MM.1S (cell line): ENCODE data around the gene ADAM10.

ENCODE experiments used
- DNase-seq: peaks from one replicate; pipeline ENCODE4 v3.0.0-alpha.2; 2015
- H2AFZ ChIP-seq: fragments of 300-600 bp; sonication (generic); 2 replicates; pipeline ENCODE4 v1.6.0; 2016; ENCODE audit warnings: antibody characterized with exemption, low read length
- H3F3A ChIP-seq: fragments of 300-600 bp; sonication (generic); 2 replicates; pipeline ENCODE4 v1.6.1; 2016; ENCODE audit warnings: mild to moderate bottlenecking, antibody characterized with exemption, low read length, moderate library complexity, mixed read lengths; ENCODE audit not compliant: insufficient read depth
- H3K27ac ChIP-seq: fragments of 300-600 bp; sonication (generic); 2 replicates; pipeline ENCODE4 v1.5.1; 2016; ENCODE audit warnings: mild to moderate bottlenecking, low read length
- H3K27me3 ChIP-seq: fragments of 300-600 bp; sonication (generic); replicated peaks from 2 replicates; pipeline ENCODE4 v1.6.0; 2016; ENCODE audit warnings: low read length; ENCODE audit not compliant: insufficient read depth
- H3K36me3 ChIP-seq: fragments of 300-600 bp; sonication (generic); replicated peaks from 2 replicates; pipeline ENCODE4 v1.6.1; 2016; ENCODE audit warnings: mild to moderate bottlenecking, low read length, mixed read lengths; ENCODE audit not compliant: insufficient read depth
- H3K4me1 ChIP-seq: fragments of 300-600 bp; sonication (generic); 2 replicates; pipeline ENCODE4 v1.6.1; 2016; ENCODE audit warnings: low read length, mixed read lengths
- H3K4me2 ChIP-seq: fragments of 300-600 bp; sonication (generic); 2 replicates; pipeline ENCODE4 v1.6.0; 2016; ENCODE audit warnings: low read depth, low read length
- H3K4me3 ChIP-seq: fragments of 300-600 bp; sonication (generic); 2 replicates; pipeline ENCODE4 v1.5.1; 2016; ENCODE audit warnings: low read length, mixed read lengths
- H3K79me2 ChIP-seq: fragments of 300-600 bp; sonication (generic); 2 replicates; pipeline ENCODE4 v1.6.1; 2016; ENCODE audit warnings: mixed run types, low read length, mixed read lengths
- H3K9ac ChIP-seq: fragments of 300-600 bp; sonication (generic); 2 replicates; pipeline ENCODE4 v1.6.1; 2016; ENCODE audit warnings: low read length, mixed read lengths
- H3K9me2 ChIP-seq: fragments of 300-600 bp; sonication (generic); replicated peaks from 2 replicates; pipeline ENCODE4 v1.6.1; 2016; ENCODE audit warnings: mild to moderate bottlenecking, low read length, mixed read lengths; ENCODE audit not compliant: insufficient read depth
- H3K9me3 ChIP-seq: fragments of 300-600 bp; sonication (generic); replicated peaks from 2 replicates; pipeline ENCODE4 v1.6.1; 2016; ENCODE audit warnings: mild to moderate bottlenecking, low read length, mixed read lengths; ENCODE audit not compliant: insufficient read depth
- H4K20me1 ChIP-seq: fragments of 300-600 bp; sonication (generic); 2 replicates; pipeline ENCODE4 v1.6.1; 2016; ENCODE audit warnings: mild to moderate bottlenecking, low read length, moderate library complexity, mixed read lengths; ENCODE audit not compliant: insufficient read depth
- EZH2 ChIP-seq: fragments of 300-600 bp; sonication (generic); optimal IDR thresholded peaks from 2 replicates; pipeline ENCODE3; 2017; ENCODE audit warnings: low read depth, mild to moderate bottlenecking, antibody characterized with exemption, low read length, mixed read lengths
- EZH2phosphoT487 ChIP-seq: fragments of 300-600 bp; sonication (generic); IDR thresholded peaks from 2 replicates; pipeline ENCODE4 v1.6.1; 2018; ENCODE audit warnings: antibody characterized with exemption, low read length
- TF ChIP-seq, protein P1 (sequence below): fragments of 300-600 bp; sonication (generic); IDR thresholded peaks from 2 replicates; pipeline ENCODE4 v1.5.1; 2016; ENCODE audit warnings: antibody characterized with exemption, low read length, mixed read lengths

The ADAM10 gene

GRCh38 chr15:58569455-58569854 lies 180.1 kb downstream of the ADAM10 start:
- TF ChIP-seq, protein P1, sequence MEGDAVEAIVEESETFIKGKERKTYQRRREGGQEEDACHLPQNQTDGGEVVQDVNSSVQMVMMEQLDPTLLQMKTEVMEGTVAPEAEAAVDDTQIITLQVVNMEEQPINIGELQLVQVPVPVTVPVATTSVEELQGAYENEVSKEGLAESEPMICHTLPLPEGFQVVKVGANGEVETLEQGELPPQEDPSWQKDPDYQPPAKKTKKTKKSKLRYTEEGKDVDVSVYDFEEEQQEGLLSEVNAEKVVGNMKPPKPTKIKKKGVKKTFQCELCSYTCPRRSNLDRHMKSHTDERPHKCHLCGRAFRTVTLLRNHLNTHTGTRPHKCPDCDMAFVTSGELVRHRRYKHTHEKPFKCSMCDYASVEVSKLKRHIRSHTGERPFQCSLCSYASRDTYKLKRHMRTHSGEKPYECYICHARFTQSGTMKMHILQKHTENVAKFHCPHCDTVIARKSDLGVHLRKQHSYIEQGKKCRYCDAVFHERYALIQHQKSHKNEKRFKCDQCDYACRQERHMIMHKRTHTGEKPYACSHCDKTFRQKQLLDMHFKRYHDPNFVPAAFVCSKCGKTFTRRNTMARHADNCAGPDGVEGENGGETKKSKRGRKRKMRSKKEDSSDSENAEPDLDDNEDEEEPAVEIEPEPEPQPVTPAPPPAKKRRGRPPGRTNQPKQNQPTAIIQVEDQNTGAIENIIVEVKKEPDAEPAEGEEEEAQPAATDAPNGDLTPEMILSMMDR = no peak
- TF ChIP-seq EZH2 (no peak), EZH2phosphoT487 (no peak)
- H3F3A ChIP-seq = no peaks in the 10 kb centered on the region
- no peaks in the 10 kb centered on the region for H4K20me1 ChIP-seq
- H3K4me1 ChIP-seq = peaks cover 6% of the 10 kb centered on the region; the same call in 1 of the 2 replicates
- no peak for DNase-seq
- H3K27ac ChIP-seq = no peak overlapping the region
- no peaks in the 10 kb centered on the region for H3K9me2 ChIP-seq
- H3K79me2 ChIP-seq = no peaks in the 10 kb centered on the region
- no peak overlapping the region for H3K4me3 ChIP-seq
- no peaks in the 10 kb centered on the region for H3K27me3 ChIP-seq
- no peak overlapping the region for H2AFZ ChIP-seq
- no peak overlapping the region for H3K9ac ChIP-seq
- no peaks in the 10 kb centered on the region for H3K9me3 ChIP-seq
- no peak overlapping the region for H3K4me2 ChIP-seq
- H3K36me3 ChIP-seq = no peaks in the 10 kb centered on the region

GRCh38 chr15:58568157-58568571 lies 181.3 kb downstream of the ADAM10 start:
- TF ChIP-seq EZH2phosphoT487 = no peak
- TF ChIP-seq, protein P1 = no peak
- Histone ChIP-seq H3F3A (no peaks in the 10 kb centered on the region), H4K20me1 (no peaks in the 10 kb centered on the region), H3K9me2 (no peaks in the 10 kb centered on the region), H3K4me3 (no peak overlapping the region), H3K79me2 (no peaks in the 10 kb centered on the region), H3K9me3 (no peaks in the 10 kb centered on the region), H3K4me2 (peak overlapping the region; percentile 9; the same call in 1 of the 2 replicates), H3K27ac (no peak overlapping the region), H3K9ac (no peak overlapping the region), H3K36me3 (no peaks in the 10 kb centered on the region), H2AFZ (no peak overlapping the region), H3K4me1 (peaks cover 6% of the 10 kb centered on the region; the same call in 1 of the 2 replicates), H3K27me3 (no peaks in the 10 kb centered on the region)
- peak; percentile 22 for DNase-seq

GRCh38 chr15:58566029-58566428 lies 183.5 kb downstream of the ADAM10 start:
- TF ChIP-seq, protein P1 = no peak
- no peak for TF ChIP-seq EZH2
- no peak for TF ChIP-seq EZH2phosphoT487
- no peak overlapping the region for H3K4me3 ChIP-seq
- no peaks in the 10 kb centered on the region for H3F3A ChIP-seq
- no peak for DNase-seq
- H3K27ac ChIP-seq = no peak overlapping the region
- H3K36me3 ChIP-seq = no peaks in the 10 kb centered on the region
- no peak overlapping the region for H3K9ac ChIP-seq
- peaks cover 6% of the 10 kb centered on the region; the same call in 1 of the 2 replicates for H3K4me1 ChIP-seq
- H3K27me3 ChIP-seq = no peaks in the 10 kb centered on the region
- H3K4me2 ChIP-seq = no peak overlapping the region
- no peaks in the 10 kb centered on the region for H3K9me3 ChIP-seq
- no peaks in the 10 kb centered on the region for H3K79me2 ChIP-seq
- H2AFZ ChIP-seq = no peak overlapping the region
- no peaks in the 10 kb centered on the region for H4K20me1 ChIP-seq
- H3K9me2 ChIP-seq = no peaks in the 10 kb centered on the region
